ENCODE data around the gene TEX28. TPM values are rescaled to one million over a fixed set of nuclear protein-coding genes. Genes with fewer than 3 reads are reported as not detected.

Gene TEX28
- total RNA-seq, 1 experiment from 2014 or later = not detected

GRCh38 chrX:154313147-154313546 is 18.2 kb upstream of the TEX28 start:
- DNase-seq (ENCODE audit: low spot score) = no peak
- TF ChIP-seq CTCF (conservative IDR thresholded peaks at IDR 0.05; ENCODE audit: low read depth, low read length) (no peak), EZH2 (IDR thresholded peaks at IDR 0.05; ENCODE audit: borderline replicate concordance, low read depth, low read length, poor library complexity, severe bottlenecking) (no peak)
- Histone ChIP-seq H3K4me3 (ENCODE audit: low read depth, low read length, poor library complexity, severe bottlenecking) (no peak overlapping the region), H3K36me3 (ENCODE audit: insufficient read depth, low read length, poor library complexity, severe bottlenecking) (no peaks in the 10 kb centered on the region), H3K9me3 (ENCODE audit: low read depth, low read length, poor library complexity, severe bottlenecking) (no peaks in the 10 kb centered on the region), H3K4me1 (ENCODE audit: insufficient read depth, low read length, poor library complexity, severe bottlenecking) (no peaks in the 10 kb centered on the region), H3K27ac (ENCODE audit: low read depth, low read length, poor library complexity, severe bottlenecking) (no peak overlapping the region), H3K27me3 (replicated peaks; ENCODE audit: insufficient read depth, low read depth, low read length, poor library complexity) (no peaks in the 10 kb centered on the region)
- ChIA-PET POLR2A (ENCODE audit: low non-redundant PET) (no interaction called here), CTCF (no interaction called here)
- no TSS peak for BruUV-seq (replicated peaks)
- intact Hi-C loops (cut with micrococcal nuclease; ENCODE audit: unreplicated experiment) = no loop called here

- H3K4me1 ChIP-seq (ENCODE audit: insufficient read depth, low read length, poor library complexity, severe bottlenecking) = no peaks in the 10 kb centered on the region
- H3K27me3 ChIP-seq (replicated peaks; ENCODE audit: insufficient read depth, low read depth, low read length, poor library complexity) = no peaks in the 10 kb centered on the region
- TF ChIP-seq CTCF (conservative IDR thresholded peaks at IDR 0.05; ENCODE audit: low read depth, low read length) = no peak
- no peak for TF ChIP-seq EZH2 (IDR thresholded peaks at IDR 0.05; ENCODE audit: borderline replicate concordance, low read depth, low read length, poor library complexity, severe bottlenecking)
- intact Hi-C loops (cut with micrococcal nuclease; ENCODE audit: unreplicated experiment) = no loop called here
- no peak overlapping the region for H3K4me3 ChIP-seq (ENCODE audit: low read depth, low read length, poor library complexity, severe bottlenecking)
- BruUV-seq (replicated peaks) = no TSS peak
- DNase-seq (ENCODE audit: low spot score) = no peak
- CTCF ChIA-PET = interaction anchor here (0.6 kb wide), 1 partner anchor 598 kb away, joined by 8 read pairs; no protein-coding TSS in a partner anchor
- POLR2A ChIA-PET (ENCODE audit: low non-redundant PET) = no interaction called here
- no peaks in the 10 kb centered on the region for H3K9me3 ChIP-seq (ENCODE audit: low read depth, low read length, poor library complexity, severe bottlenecking)
- H3K36me3 ChIP-seq (ENCODE audit: insufficient read depth, low read length, poor library complexity, severe bottlenecking) = no peaks in the 10 kb centered on the region
- no peak overlapping the region for H3K27ac ChIP-seq (ENCODE audit: low read depth, low read length, poor library complexity, severe bottlenecking)
Observed at GRCh38 chrX:154312116-154312515, 17.2 kb upstream of the TEX28 start.

- BruUV-seq (replicated peaks) = no TSS peak
- intact Hi-C loops (cut with micrococcal nuclease; ENCODE audit: unreplicated experiment) = no loop called here
- no peak for DNase-seq (ENCODE audit: low spot score)
- Histone ChIP-seq H3K9me3 (ENCODE audit: low read depth, low read length, poor library complexity, severe bottlenecking) (no peaks in the 10 kb centered on the region), H3K4me1 (ENCODE audit: insufficient read depth, low read length, poor library complexity, severe bottlenecking) (no peaks in the 10 kb centered on the region), H3K27me3 (replicated peaks; ENCODE audit: insufficient read depth, low read depth, low read length, poor library complexity) (no peaks in the 10 kb centered on the region), H3K4me3 (ENCODE audit: low read depth, low read length, poor library complexity, severe bottlenecking) (no peak overlapping the region), H3K36me3 (ENCODE audit: insufficient read depth, low read length, poor library complexity, severe bottlenecking) (no peaks in the 10 kb centered on the region), H3K27ac (ENCODE audit: low read depth, low read length, poor library complexity, severe bottlenecking) (no peak overlapping the region)
- ChIA-PET POLR2A (ENCODE audit: low non-redundant PET) (no interaction called here), CTCF (no interaction called here)
- no peak for TF ChIP-seq EZH2 (IDR thresholded peaks at IDR 0.05; ENCODE audit: borderline replicate concordance, low read depth, low read length, poor library complexity, severe bottlenecking)
Observed at GRCh38 chrX:154310616-154311536, 16.0 kb upstream of the TEX28 start.
